Vagina (tissue), 2 donors: ENCODE results near the gene ARHGAP42. TPM values are rescaled to one million over a fixed set of nuclear protein-coding genes. Genes with fewer than 3 reads are reported as not detected.

ENCODE experiments used
- DNase-seq, 2 donors: peaks; one replicate each; pipeline ENCODE4 v3.0.0-alpha.2; 2017; ENCODE audit errors: extremely low spot score in 2 of 2
- H3K27ac ChIP-seq: fragments of 200-600 bp; sonication (generic); one replicate; pipeline ENCODE4 v1.5.1; 2019
- H3K27me3 ChIP-seq: fragments of 200-600 bp; sonication (generic); one replicate; pipeline ENCODE4 v1.5.1; 2019
- H3K36me3 ChIP-seq, 2 donors: fragments of 200-600 bp; sonication (generic); one replicate each; pipeline ENCODE4 v1.5.1; 2017 to 2019
- H3K4me1 ChIP-seq: fragments of 200-600 bp; sonication (generic); one replicate; pipeline ENCODE4 v1.5.1; 2019
- H3K4me3 ChIP-seq, 2 donors: fragments of 200-600 bp; sonication (generic); 1 replicate in 1 of 2; 2 replicates in 1 of 2; pipeline ENCODE4 v1.5.1; 2016 to 2019
- H3K9me3 ChIP-seq: fragments of 200-600 bp; sonication (generic); one replicate; pipeline ENCODE4 v1.5.1; 2019
- POLR2A ChIP-seq, 2 donors: fragments of 450-650 bp; IDR thresholded peaks; one replicate each; pipeline ENCODE4 v1.6.1; 2017; ENCODE audit warnings: antibody characterized with exemption in 2 of 2, mild to moderate bottlenecking in 2 of 2, moderate library complexity in 2 of 2
- POLR2AphosphoS5 ChIP-seq, 2 donors: sonication (generic); formaldehyde crosslinking; IDR thresholded peaks; one replicate each; pipeline ENCODE4 v1.9.0; 2017; ENCODE audit warnings: antibody characterized with exemption in 2 of 2, mild to moderate bottlenecking in 2 of 2, low read depth in 1 of 2; ENCODE audit not compliant: insufficient read depth in 1 of 2
- intact Hi-C: fragments of 100-400 bp; cut with DNase I; formaldehyde crosslinking; loops from one replicate; pipeline ENCODE4 v1.15.1; 2023
- total RNA-seq: library from RNA; depleted of rRNA; stranded (reverse); fragments of >200 nt; gene quantifications from one replicate; pipeline ENCODE4 v1.2.3, GENCODE V29; 2016
- TF ChIP-seq, protein P1 (sequence below), 3 experiments: fragments of 450-650 bp in 2 of 3; fragments of 200-600 bp in 1 of 3; sonication (generic) in 1 of 3; IDR thresholded peaks; one replicate each; pipeline ENCODE4 v1.5.1; 2017 to 2019; ENCODE audit warnings: antibody characterized with exemption in 3 of 3, mild to moderate bottlenecking in 2 of 3, moderate library complexity in 2 of 3

ARHGAP42 gene
- total RNA-seq, 1 donor from 2014 or later = 5.9 TPM

GRCh38 chr11:100863080-100863581 is 176.0 kb downstream of the ARHGAP42 start:
- Histone ChIP-seq H3K9me3 (no peaks in the 10 kb centered on the region), H3K4me1 (peaks cover 7% of the 10 kb centered on the region), H3K27ac (no peak overlapping the region), H3K36me3 (no peaks in the 10 kb centered on the region), H3K4me3 (no peak overlapping the region), H3K27me3 (no peaks in the 10 kb centered on the region)
- no peak for DNase-seq
- TF ChIP-seq POLR2A (IDR thresholded peaks at IDR 0.05) (no peak), POLR2AphosphoS5 (IDR thresholded peaks at IDR 0.05; ENCODE audit: insufficient read depth in 1 of 2, low read depth in 1 of 2) (no peak)
- TF ChIP-seq, protein P1, sequence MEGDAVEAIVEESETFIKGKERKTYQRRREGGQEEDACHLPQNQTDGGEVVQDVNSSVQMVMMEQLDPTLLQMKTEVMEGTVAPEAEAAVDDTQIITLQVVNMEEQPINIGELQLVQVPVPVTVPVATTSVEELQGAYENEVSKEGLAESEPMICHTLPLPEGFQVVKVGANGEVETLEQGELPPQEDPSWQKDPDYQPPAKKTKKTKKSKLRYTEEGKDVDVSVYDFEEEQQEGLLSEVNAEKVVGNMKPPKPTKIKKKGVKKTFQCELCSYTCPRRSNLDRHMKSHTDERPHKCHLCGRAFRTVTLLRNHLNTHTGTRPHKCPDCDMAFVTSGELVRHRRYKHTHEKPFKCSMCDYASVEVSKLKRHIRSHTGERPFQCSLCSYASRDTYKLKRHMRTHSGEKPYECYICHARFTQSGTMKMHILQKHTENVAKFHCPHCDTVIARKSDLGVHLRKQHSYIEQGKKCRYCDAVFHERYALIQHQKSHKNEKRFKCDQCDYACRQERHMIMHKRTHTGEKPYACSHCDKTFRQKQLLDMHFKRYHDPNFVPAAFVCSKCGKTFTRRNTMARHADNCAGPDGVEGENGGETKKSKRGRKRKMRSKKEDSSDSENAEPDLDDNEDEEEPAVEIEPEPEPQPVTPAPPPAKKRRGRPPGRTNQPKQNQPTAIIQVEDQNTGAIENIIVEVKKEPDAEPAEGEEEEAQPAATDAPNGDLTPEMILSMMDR (IDR thresholded peaks at IDR 0.05) = no peak
- intact Hi-C loops = no loop called here

GRCh38 chr11:100865443-100866065 is 178.5 kb downstream of the ARHGAP42 start:
- H3K27me3 ChIP-seq = no peaks in the 10 kb centered on the region
- no peak overlapping the region for H3K27ac ChIP-seq
- intact Hi-C loops = no loop called here
- no peak overlapping the region for H3K4me3 ChIP-seq
- TF ChIP-seq, protein P1 (IDR thresholded peaks at IDR 0.05) = no peak
- TF ChIP-seq POLR2A (IDR thresholded peaks at IDR 0.05) (no peak), POLR2AphosphoS5 (IDR thresholded peaks at IDR 0.05; ENCODE audit: insufficient read depth in 1 of 2, low read depth in 1 of 2) (no peak)
- no peaks in the 10 kb centered on the region for H3K36me3 ChIP-seq
- H3K4me1 ChIP-seq = peaks cover 7% of the 10 kb centered on the region
- no peaks in the 10 kb centered on the region for H3K9me3 ChIP-seq
- no peak for DNase-seq

DNA sequence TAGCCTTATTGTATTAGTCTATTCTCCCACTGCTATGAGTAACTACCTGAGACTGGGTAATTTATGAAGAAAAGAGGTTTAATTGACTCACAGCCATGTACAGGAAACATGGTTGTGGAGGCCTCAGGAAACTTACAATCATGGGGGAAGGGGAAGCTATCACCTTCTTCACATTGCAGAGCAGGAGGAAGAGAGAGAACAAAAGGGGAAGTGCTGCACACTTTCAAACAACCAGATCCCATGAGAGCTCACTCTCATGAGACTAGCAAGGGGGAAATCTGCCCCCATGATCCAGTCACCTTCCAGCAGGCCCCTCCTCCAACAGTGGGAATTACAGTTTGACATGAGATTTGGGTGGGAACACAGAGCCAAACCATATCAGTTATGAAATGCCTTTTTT is 179.4 kb downstream of the ARHGAP42 start:
- Histone ChIP-seq H3K36me3 (no peaks in the 10 kb centered on the region), H3K4me1 (peaks cover 7% of the 10 kb centered on the region), H3K27me3 (no peaks in the 10 kb centered on the region), H3K4me3 (no peak overlapping the region), H3K9me3 (no peaks in the 10 kb centered on the region), H3K27ac (no peak overlapping the region)
- no peak for DNase-seq
- TF ChIP-seq POLR2A (IDR thresholded peaks at IDR 0.05) (no peak), POLR2AphosphoS5 (IDR thresholded peaks at IDR 0.05; ENCODE audit: insufficient read depth in 1 of 2, low read depth in 1 of 2) (no peak)
- TF ChIP-seq, protein P1 (IDR thresholded peaks at IDR 0.05) = no peak
- intact Hi-C loops = no loop called here

DNA sequence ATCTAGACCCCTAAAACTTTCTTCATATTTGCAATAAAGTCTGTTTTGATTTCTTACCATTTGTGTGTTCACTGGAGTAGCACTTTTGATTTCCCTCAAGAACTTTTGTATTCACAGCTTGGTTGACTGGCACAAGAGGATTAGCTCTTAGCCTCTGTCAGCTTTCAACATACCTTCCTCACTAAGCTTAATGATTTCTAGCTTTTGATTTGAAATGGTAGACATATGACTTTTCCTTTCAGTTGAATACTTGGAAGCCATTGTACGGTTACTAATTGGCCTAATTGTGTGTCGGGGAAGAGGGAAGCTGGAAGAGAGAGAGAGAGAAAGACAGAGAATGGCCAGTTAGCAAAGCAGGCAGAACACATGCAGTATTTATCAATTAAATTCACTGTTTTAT is 180.5 kb downstream of the ARHGAP42 start:
- no peak for TF ChIP-seq POLR2A (IDR thresholded peaks at IDR 0.05)
- no peaks in the 10 kb centered on the region for H3K27me3 ChIP-seq
- no peaks in the 10 kb centered on the region for H3K36me3 ChIP-seq
- intact Hi-C loops = no loop called here
- H3K4me3 ChIP-seq = no peak overlapping the region
- no peak overlapping the region for H3K27ac ChIP-seq
- H3K9me3 ChIP-seq = no peaks in the 10 kb centered on the region
- peaks cover 7% of the 10 kb centered on the region for H3K4me1 ChIP-seq
- no peak for DNase-seq

GRCh38 chr11:100869328-100869727 is 182.2 kb downstream of the ARHGAP42 start:
- no peaks in the 10 kb centered on the region for H3K27me3 ChIP-seq
- TF ChIP-seq POLR2A (IDR thresholded peaks at IDR 0.05) = no peak
- no peak for TF ChIP-seq POLR2AphosphoS5 (IDR thresholded peaks at IDR 0.05; ENCODE audit: insufficient read depth in 1 of 2, low read depth in 1 of 2)
- TF ChIP-seq, protein P1 (IDR thresholded peaks at IDR 0.05) = no peak
- intact Hi-C loops = no loop called here
- no peaks in the 10 kb centered on the region for H3K4me1 ChIP-seq
- no peak overlapping the region for H3K27ac ChIP-seq
- no peak for DNase-seq
- H3K36me3 ChIP-seq = no peaks in the 10 kb centered on the region
- H3K4me3 ChIP-seq = no peak overlapping the region
- no peaks in the 10 kb centered on the region for H3K9me3 ChIP-seq
